Aorta (tissue), 5 donors: ENCODE data around the gene PIP5K1B. TPM values are rescaled to one million over a fixed set of nuclear protein-coding genes. Genes with fewer than 3 reads are reported as not detected.

Experiments used
- ATAC-seq: fragments of 200-7000 bp; cut with Tn5 transposase; one replicate; pipeline ENCODE4 v1.9.1; 2022; ENCODE audit warnings: moderate library complexity; ENCODE audit not compliant: low FRiP score
- DNase-seq, 2 donors: peaks; one replicate each; pipeline ENCODE4 v3.0.0-alpha.2; 2020
- H3K27ac ChIP-seq, 2 donors: one replicate each; pipeline ENCODE4 v1.5.1; 2013; ENCODE audit warnings: low read length in 2 of 2, mild to moderate bottlenecking in 2 of 2, moderate library complexity in 2 of 2, control low read depth in 1 of 2, inconsistent platforms in 1 of 2, low read depth in 1 of 2
- H3K27me3 ChIP-seq, 2 donors: one replicate each; pipeline ENCODE4 v1.6.1; 2013; ENCODE audit warnings: control low read depth in 1 of 2, low read length in 1 of 2, mild to moderate bottlenecking in 1 of 2, moderate library complexity in 1 of 2; ENCODE audit not compliant: insufficient read depth in 2 of 2, control insufficient read depth in 1 of 2
- H3K36me3 ChIP-seq, 2 donors: one replicate each; pipeline ENCODE4 v1.6.1; 2013; ENCODE audit warnings: control low read depth in 1 of 2, low read length in 1 of 2, mild to moderate bottlenecking in 1 of 2; ENCODE audit not compliant: insufficient read depth in 2 of 2, control insufficient read depth in 1 of 2
- H3K4me1 ChIP-seq, 2 donors: one replicate each; pipeline ENCODE4 v1.6.1; 2013; ENCODE audit warnings: low read length in 2 of 2, control low read depth in 1 of 2, mild to moderate bottlenecking in 1 of 2, moderate library complexity in 1 of 2; ENCODE audit not compliant: insufficient read depth in 2 of 2, control insufficient read depth in 1 of 2
- H3K4me3 ChIP-seq, 2 donors: one replicate each; pipeline ENCODE4 v1.5.1; 2013; ENCODE audit warnings: low read length in 2 of 2, control low read depth in 1 of 2, mild to moderate bottlenecking in 1 of 2
- H3K9me3 ChIP-seq: one replicate; pipeline ENCODE4 v1.6.1; 2013; ENCODE audit warnings: mild to moderate bottlenecking, low read length; ENCODE audit not compliant: control insufficient read depth
- WGBS, 2 donors: extraction: QIAGEN DNeasy Blood & Tissue Kit; methylation state at CpG; one replicate each; pipeline ENCODE4 v1.1.7; 2013; 5-methylcytosine and 5-hydroxymethylcytosine counted together
- intact Hi-C, 2 donors: fragments of 100-400 bp; cut with DNase I; formaldehyde crosslinking; loops; one replicate each; pipeline versions ENCODE4 v1.14.2 to v1.15.0; 2022
- polyA plus RNA-seq, 2 donors: library from polyadenylated mRNA; stranded (reverse); fragments of 200-250 nt; gene quantifications; one replicate each; pipeline ENCODE4 v1.2.3, GENCODE V29; 2013
- total RNA-seq, 2 donors: library from RNA; stranded (reverse); fragmentation: NEBNext Ultra II Directional; extraction: Animal tissue kit (Norgen Biotek cat#: 25700); gene quantifications; one replicate each; pipeline ENCODE4 v1.2.1, GENCODE V29; 2021
- donor health status: healthy with polysubstance abuse.
- donor health status: Bipolar disorder and iron deficiency.
- donor health status: DM: no; HTN: no; CAD: no.
- donor health status: DM: no; HTN: no; CAD: no.
- donor health status: DM: yes; HTN: yes; CAD: no.

The PIP5K1B gene
- total and polyA plus RNA-seq, 4 donors, result 0.82 to 14.5 (median 8.5) TPM

- intact Hi-C loops, result no loop called here
- ATAC-seq, result no peak
- 77 to 80% methylated on average over 5 of the region's 5 CpGs for WGBS, 2 donors
These were observed 131.7 kb downstream of the PIP5K1B start for GRCh38 chr9:68836788-68837187.

GRCh38 chr9:68838245-68838644 is 133.2 kb downstream of the PIP5K1B start:
- Histone ChIP-seq H3K4me3 (no peak overlapping the region), H3K27ac (no peak overlapping the region), H3K36me3 (no peaks in the 10 kb centered on the region), H3K4me1 (no peaks in the 10 kb centered on the region), H3K27me3 (no peaks in the 10 kb centered on the region), H3K9me3 (no peaks in the 10 kb centered on the region)
- WGBS, 2 donors, result 11 to 12% methylated on average over 1 of the region's 1 CpG
- intact Hi-C loops, result no loop called here
- DNase-seq (no peak), ATAC-seq (no peak)

More at GRCh38 chr9:68836788-68837187, 131.7 kb downstream of the PIP5K1B start:
- H3K36me3 ChIP-seq, result no peaks in the 10 kb centered on the region
- H3K27ac ChIP-seq, result no peak overlapping the region
- H3K9me3 ChIP-seq, result no peaks in the 10 kb centered on the region
- no peak overlapping the region for H3K4me3 ChIP-seq
- H3K27me3 ChIP-seq, result no peaks in the 10 kb centered on the region
- H3K4me1 ChIP-seq, result peaks cover 0 to 6% of the 10 kb centered on the region in 2 donors
- DNase-seq, result no peak

GRCh38 chr9:68841276-68842052 is 136.4 kb downstream of the PIP5K1B start:
- Histone ChIP-seq H3K27ac (peak overlapping the region; percentile 11 to 36), H3K9me3 (no peaks in the 10 kb centered on the region), H3K27me3 (no peaks in the 10 kb centered on the region), H3K4me3 (no peak overlapping the region), H3K36me3 (no peaks in the 10 kb centered on the region), H3K4me1 (no peaks in the 10 kb centered on the region)
- intact Hi-C loops, result loop anchor here (5.0 to 10.0 kb wide), 3 partner anchors 137 to 259 kb away; partner anchors contain the start of gene PIP5K1B (in 1 of the 2)
- DNase-seq (no peak), ATAC-seq (no peak)
- WGBS, 2 donors, result 34 to 39% methylated on average over 6 of the region's 6 CpGs

GRCh38 chr9:68842568-68842967 is 137.5 kb downstream of the PIP5K1B start:
- DNase-seq, result no peak
- ATAC-seq, result no peak
- intact Hi-C loops, result loop anchor here (5.0 to 10.0 kb wide), 3 partner anchors 138 to 260 kb away; partner anchors contain the start of gene PIP5K1B (in 1 of the 2)
- WGBS, 2 donors, result 90 to 95% methylated on average over 2 of the region's 2 CpGs
- Histone ChIP-seq H3K4me1 (no peaks in the 10 kb centered on the region), H3K4me3 (no peak overlapping the region), H3K27ac (no peak overlapping the region), H3K27me3 (no peaks in the 10 kb centered on the region), H3K36me3 (no peaks in the 10 kb centered on the region), H3K9me3 (no peaks in the 10 kb centered on the region)

- Histone ChIP-seq H3K27ac (no peak overlapping the region), H3K4me1 (no peaks in the 10 kb centered on the region), H3K36me3 (no peaks in the 10 kb centered on the region), H3K27me3 (no peaks in the 10 kb centered on the region), H3K4me3 (no peak overlapping the region), H3K9me3 (no peaks in the 10 kb centered on the region)
- DNase-seq (no peak), ATAC-seq (no peak)
- 79 to 85% methylated on average over 3 of the region's 3 CpGs for WGBS, 2 donors
- intact Hi-C loops, result loop anchor here (5.0 to 10.0 kb wide), 3 partner anchors 138 to 261 kb away; partner anchors contain the start of gene PIP5K1B (in 1 of the 2)
These were observed 138.2 kb downstream of the PIP5K1B start for GRCh38 chr9:68843239-68843638.

GRCh38 chr9:68844157-68844556 is 139.1 kb downstream of the PIP5K1B start:
- DNase-seq, result no peak
- Histone ChIP-seq H3K36me3 (no peaks in the 10 kb centered on the region), H3K4me1 (no peaks in the 10 kb centered on the region), H3K9me3 (no peaks in the 10 kb centered on the region), H3K27me3 (no peaks in the 10 kb centered on the region), H3K27ac (no peak overlapping the region), H3K4me3 (no peak overlapping the region)
- intact Hi-C loops, result loop anchor here (5.0 to 10.0 kb wide), 3 partner anchors 139 to 262 kb away; partner anchors contain the start of gene PIP5K1B (in 1 of the 2)
- ATAC-seq, result no peak
- 87 to 92% methylated on average over 3 of the region's 3 CpGs for WGBS, 2 donors

- intact Hi-C loops, result loop anchor here (5.0 to 10.0 kb wide), 5 partner anchors 63 to 263 kb away; partner anchors contain the start of gene PIP5K1B (in 2 of the 2)
- Histone ChIP-seq H3K9me3 (no peaks in the 10 kb centered on the region), H3K4me1 (no peaks in the 10 kb centered on the region), H3K36me3 (no peaks in the 10 kb centered on the region), H3K4me3 (no peak overlapping the region), H3K27me3 (no peaks in the 10 kb centered on the region), H3K27ac (no peak overlapping the region)
- WGBS, 2 donors, result 58 to 59% methylated on average over 13 of the region's 13 CpGs
- DNase-seq, result peak; percentile 62 to 81
- peak; percentile 58 for ATAC-seq
These were observed 139.9 kb downstream of the PIP5K1B start for GRCh38 chr9:68844631-68845612.

- no peak for ATAC-seq
- no peak for DNase-seq
- no peak overlapping the region for H3K27ac ChIP-seq
- H3K27me3 ChIP-seq, result no peaks in the 10 kb centered on the region
- peaks cover 0 to 3% of the 10 kb centered on the region in 2 donors for H3K36me3 ChIP-seq
- no peaks in the 10 kb centered on the region for H3K4me1 ChIP-seq
- intact Hi-C loops, result loop anchor here (5.0 to 10.0 kb wide), 4 partner anchors 65 to 263 kb away; partner anchors contain the start of gene PIP5K1B (in 2 of the 2)
- no peaks in the 10 kb centered on the region for H3K9me3 ChIP-seq
- H3K4me3 ChIP-seq, result no peak overlapping the region
These were observed 142.7 kb downstream of the PIP5K1B start for GRCh38 chr9:68847765-68848164.
